ENCODE data around the gene CCS. TPM values are rescaled to one million over a fixed set of nuclear protein-coding genes. Genes with fewer than 3 reads are reported as not detected.

Gene CCS

Small RNA genes within 50 kb of the gene (small RNA-seq; reads per million reads assigned to genes)
- not detected for gene RNU4-39P (ENCODE audit: insufficient read depth)

Measured in mesendoderm (in vitro differentiated cells).